Stimulated activated CD4-positive, alpha-beta T cell treated with anti-CD3 and anti-CD28 coated beads, Interleukin-12 subunit alpha, Interleukin-12 subunit beta, amount 100 ng/mL, for 4 hours (primary cell): ENCODE measurements around the gene HTR1E.
"Not testable (repeated sequence)": the region's sequence is repeated elsewhere in the genome, so short reads cannot be mapped to it uniquely, and the experiment has no call there.

Experiments
- DNase-seq: peaks from one replicate; pipeline ENCODE4 v3.0.0-alpha.2; 2020

HTR1E gene

DNA sequence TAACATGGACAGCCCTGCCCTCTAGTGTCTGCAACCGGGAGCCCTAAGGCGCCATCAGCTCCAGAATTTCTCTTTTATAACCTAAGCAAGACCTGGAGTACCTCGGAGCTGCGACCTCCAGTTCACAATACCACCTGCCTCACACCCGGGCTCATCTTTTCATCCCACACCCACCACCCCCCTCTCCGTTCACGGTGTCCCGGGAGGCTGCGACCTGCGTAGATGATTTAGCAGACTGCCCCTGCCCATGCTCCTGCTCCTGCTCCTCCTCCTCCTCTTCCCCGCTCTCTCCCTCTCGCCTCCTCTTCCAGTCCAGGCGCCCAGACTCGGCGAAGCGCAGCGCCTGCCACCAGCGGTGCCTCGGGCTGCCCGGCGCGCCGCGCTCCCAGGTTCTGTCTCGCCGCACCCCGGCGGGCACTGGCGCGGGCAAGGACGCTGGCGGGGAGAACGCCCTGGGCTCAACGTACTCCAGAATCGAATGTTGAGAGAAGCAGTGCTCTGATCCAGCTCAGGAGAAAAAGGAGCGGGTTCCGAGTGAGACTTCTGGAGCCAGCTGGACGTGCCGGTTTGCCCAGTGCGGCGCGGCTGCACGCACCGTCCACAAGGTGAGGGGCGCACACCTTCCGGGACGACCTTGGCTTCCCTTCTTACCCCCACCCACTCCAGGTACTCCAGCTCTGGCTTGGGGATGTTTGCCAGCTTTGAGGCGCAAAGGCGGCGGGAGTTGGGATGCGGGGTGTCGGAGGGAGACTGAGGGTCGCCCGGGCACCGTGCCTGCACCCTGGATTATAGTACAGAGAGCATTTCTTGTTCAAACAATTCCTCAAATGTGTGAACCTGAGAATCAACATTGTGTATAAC is at the start of gene HTR1E:
Gene HTR1E, plus strand, starts transcription at position 310 of the 861 bp plus-strand sequence. CDS start 77,807 bp downstream, outside the sequence.
- no peak for DNase-seq

DNA sequence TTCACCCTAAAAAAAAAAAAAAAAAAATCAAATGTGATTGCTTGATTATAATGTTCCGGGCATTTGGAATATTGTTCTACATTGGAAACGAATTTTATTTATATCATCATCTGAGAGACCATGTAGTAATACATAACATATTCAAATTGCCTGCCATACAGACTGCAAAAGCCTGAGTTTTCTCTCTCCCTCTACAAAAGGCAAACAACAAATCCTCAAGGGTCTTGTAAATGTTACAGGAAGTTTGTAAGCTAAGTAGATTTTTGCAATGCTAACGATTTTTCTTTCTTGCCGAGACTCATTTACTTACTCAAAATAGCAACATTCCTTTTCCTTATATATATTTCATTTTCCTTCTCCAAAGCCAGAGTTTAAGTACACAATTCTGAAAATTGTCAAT is 49.0 kb upstream of the HTR1E start:
- no peak for DNase-seq

- DNase-seq, result not testable (repeated sequence)
These were observed 40.1 kb upstream of the HTR1E start for GRCh38 chr6:86897265-86897664.

DNA sequence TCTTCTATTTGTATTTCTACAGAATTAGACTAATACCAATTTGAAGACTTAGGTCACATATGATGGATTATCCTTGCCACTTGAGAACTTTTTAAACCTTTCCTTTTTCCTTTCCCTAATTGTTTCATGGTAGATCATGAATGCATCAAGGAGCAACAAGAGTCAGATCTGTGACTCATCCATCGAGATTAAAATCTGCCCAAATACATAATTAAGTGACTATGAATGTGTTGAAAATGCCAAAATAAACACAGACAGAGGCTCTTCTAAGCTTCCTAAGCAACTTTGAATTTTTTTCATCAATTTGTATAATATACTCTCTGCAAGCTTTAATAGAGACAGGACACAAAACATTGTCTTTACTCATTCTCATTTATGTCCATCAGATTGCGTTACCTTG is 23.5 kb upstream of the HTR1E start:
- DNase-seq, result no peak

DNA sequence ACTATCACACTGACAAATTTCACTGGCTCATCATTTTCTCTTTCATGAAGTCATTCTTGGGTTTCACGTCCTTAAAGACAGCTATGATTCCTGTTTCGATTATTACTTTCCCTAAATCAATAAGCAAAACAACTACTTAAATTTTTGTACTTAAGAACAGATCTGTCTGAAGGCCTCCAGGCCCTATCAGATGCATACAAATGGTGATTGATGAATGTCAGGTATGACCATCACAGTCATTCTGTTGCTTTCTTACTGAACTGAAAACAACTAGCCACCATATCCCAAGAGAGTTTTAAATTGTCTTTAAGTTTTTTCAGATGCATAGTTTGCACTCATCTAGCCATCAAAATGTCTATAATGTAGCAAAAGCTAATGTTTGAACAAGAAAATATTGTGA is 20.9 kb upstream of the HTR1E start:
- DNase-seq, result no peak

- DNase-seq, result not testable (repeated sequence)
These were observed 10.2 kb upstream of the HTR1E start for GRCh38 chr6:86927138-86927537.

- DNase-seq, result not testable (repeated sequence)
These were observed 9.5 kb upstream of the HTR1E start for GRCh38 chr6:86927859-86928258.

- DNase-seq, result no peak
These were observed 3.0 kb upstream of the HTR1E start for GRCh38 chr6:86934365-86934764.

DNA sequence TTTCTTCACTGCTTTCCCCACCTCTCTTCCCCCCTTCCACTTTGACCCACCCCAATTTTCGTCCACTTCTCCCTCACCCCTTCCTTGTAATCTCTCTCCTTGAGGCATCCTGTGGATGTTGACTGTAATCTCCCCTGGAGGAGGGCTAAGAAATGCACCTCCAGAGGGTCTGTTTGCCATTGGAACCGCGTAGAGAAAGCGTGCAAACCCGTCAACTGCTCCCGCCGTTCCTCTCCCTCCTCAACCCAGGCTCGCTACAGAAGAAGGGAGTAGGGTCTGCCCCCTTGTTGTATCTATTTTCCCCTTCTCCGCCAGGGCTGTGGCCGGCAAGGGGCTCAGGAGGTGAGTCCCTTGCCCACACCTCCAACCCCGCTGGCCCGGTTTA is 502 bp upstream of the HTR1E start:
- DNase-seq, result no peak

- no peak for DNase-seq
These were observed 1.5 kb downstream of the HTR1E start for GRCh38 chr6:86938814-86939213.

DNA sequence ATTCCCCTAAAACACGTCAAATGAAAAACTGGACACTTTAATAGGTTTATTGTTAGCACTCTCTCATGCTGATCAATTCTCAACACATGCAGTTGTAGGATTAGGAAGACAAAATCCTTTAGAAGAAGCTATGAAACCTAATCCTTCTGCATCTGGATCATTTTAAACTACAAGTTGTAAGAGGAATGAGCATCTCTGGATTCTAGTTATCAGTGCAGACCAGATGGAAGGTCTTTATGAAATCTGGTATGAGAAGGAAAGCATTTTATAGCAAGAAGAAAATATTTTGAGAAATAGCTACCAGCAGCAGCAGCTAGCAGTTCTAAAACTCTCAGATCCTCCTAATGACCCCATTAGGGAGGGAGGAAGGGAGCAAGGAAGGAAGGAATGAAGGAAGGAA is 4.1 kb downstream of the HTR1E start:
- no peak for DNase-seq

DNA sequence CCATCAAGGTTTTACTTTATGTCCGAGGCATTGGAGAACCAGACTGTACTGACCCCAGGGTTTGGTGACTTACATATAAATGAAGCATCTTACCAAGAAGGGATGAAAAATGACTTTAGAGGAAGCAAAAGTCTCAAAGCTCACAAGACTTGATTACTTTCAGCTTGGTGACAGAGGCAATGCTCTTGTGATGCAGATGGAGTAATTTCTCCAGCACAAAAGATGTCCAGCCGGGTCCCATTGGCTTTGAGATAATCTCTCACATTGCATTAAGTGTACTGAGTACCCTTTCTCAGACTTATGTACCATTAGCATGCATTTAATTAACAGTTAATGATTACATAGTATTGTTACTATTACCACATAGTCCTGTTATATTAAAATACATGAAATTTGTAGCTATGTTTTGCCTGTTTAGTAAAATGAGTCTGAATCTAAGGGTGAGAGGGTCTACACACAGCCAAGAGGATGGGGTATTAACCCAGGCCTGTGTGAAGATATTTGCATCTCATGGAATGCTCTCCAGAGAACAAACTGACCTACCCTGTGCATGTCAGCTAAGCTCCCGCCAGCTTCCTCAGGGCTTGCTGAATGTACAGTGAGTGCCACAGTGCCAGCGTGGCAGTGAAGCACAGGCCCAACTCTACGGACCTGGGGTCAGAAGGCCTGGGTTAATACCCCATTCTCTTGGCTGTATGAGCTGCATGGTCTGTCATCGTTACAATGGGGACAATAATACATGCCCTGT is 5.6 kb downstream of the HTR1E start:
- DNase-seq, result no peak

- no peak for DNase-seq
These were observed 6.6 kb downstream of the HTR1E start for GRCh38 chr6:86943819-86944407.

- DNase-seq, result no peak
These were observed 12.4 kb downstream of the HTR1E start for GRCh38 chr6:86949771-86950170.

GRCh38 chr6:86952991-86953390 is 15.7 kb downstream of the HTR1E start:
- DNase-seq, result no peak

DNA sequence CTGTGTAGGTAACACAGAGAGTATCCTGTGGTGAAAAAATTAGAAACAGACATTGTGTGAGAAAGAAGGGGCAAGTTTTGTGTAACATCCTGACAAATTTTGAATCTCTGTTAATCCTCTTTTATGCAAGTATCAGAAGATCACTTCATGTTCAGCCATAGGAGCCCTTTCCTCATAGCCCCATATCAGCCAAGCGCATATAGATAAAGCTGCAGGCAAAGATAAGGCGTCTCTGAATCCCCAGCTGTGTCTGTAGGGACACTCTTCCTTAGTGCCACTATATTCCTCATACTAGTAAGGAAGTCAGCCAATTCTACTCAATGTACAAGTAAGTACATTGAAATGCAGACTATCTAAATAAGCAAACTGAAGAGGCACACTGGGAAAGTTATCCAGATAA is 22.3 kb downstream of the HTR1E start:
- no peak for DNase-seq

GRCh38 chr6:86961455-86962200 is 24.3 kb downstream of the HTR1E start:
- no peak for DNase-seq

DNA sequence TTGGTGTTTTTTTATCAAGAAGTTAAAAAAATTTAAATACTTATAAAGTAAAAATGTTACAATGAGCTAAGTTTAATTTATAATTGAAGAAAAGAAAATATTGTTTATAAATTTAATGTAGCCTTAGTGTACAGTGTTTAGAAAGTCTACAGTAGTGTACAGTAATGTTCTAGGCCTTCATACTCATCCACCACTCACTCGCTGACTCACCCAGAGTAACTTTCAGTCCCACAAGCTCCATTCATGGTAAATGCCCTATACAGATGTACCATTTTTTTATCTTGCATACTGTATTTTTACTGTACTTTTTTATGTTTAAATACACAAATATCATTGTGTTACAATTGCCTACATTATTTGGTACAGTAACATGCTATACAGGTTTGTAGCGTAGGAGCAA is 26.0 kb downstream of the HTR1E start:
- no peak for DNase-seq

DNA sequence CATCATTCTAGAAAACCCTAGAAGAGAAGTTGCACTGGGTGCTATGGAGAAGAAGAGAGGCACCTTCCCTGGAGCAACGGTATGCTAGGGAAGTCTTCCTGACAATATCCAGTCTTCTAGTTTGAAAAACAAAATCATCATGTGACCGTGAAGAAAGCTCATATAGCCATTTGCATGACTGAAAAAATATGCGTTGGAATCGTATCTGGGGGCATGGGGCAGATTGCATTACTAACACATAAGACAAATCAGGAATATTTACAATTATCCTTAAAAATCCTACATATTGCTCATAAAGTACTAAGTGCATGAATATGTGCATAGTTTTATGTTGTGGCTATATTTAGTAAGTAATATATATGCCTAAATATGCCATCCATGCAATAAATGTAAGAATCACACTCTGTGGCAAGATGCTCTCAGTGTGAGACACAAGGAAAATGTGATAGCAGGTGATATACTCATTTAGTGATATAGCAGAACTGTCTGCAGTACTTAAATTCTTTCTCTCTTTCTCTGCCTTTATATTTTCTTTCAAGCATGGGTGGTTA is 26.8 kb downstream of the HTR1E start:
- DNase-seq, result no peak

- no peak for DNase-seq
These were observed 28.9 kb downstream of the HTR1E start for GRCh38 chr6:86966271-86966670.

- DNase-seq, result no peak
These were observed 32.2 kb downstream of the HTR1E start for GRCh38 chr6:86969573-86969972.

DNA sequence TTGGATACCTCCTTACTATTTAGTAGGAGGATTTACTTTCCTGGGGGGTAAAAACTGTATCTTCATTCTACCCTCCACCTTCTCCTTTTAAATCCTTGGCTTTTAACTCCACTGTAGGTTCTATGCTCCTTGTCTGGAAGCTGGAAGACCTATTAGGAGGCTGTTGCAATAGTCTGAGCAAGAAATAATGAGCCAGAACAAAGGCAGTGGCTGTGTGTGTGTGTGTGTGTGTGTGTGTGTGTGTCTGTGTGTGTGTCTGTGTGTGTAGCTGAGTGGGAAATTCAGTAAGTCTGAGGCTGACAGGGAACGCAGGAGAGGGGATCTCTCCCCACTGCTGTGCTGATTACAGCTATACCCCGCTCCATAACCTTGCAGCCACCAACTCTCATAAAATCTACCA is 35.8 kb downstream of the HTR1E start:
- no peak for DNase-seq

DNA sequence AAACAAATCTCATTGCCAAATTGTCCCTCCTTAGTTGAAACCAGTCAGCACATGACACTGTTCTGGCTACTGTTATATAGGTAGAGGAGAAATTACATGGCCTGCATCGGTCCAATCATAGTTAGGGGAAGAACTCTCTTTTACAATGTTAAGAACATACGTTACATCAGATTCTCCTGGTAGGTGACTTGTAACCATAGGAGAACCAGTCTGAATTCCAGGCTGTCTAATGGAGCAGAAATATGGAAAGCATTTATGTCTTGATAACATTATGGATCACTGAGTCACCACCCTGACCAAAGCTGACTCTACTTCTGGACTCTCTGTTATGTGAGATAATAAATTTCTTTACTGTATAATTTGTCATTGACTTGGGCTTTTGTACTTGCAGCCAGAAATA is 40.9 kb downstream of the HTR1E start:
- DNase-seq, result no peak
